ENCODE results near the gene DAW1.

DAW1 gene

GRCh38 chr2:227862227-227862740, 9.1 kb upstream of the DAW1 start:
- H3K27ac ChIP-seq (ENCODE audit: low read depth, low read length) = peak overlapping the region; percentile 82

GRCh38 chr2:227862741-227863588, 8.5 kb upstream of the DAW1 start:
- H3K27ac ChIP-seq (ENCODE audit: low read depth, low read length) = peak overlapping the region; percentile 82
- H3K4me3 ChIP-seq (ENCODE audit: low read depth, low read length) = no peak overlapping the region
- no peak overlapping the region for H3K9ac ChIP-seq (ENCODE audit: low read depth, low read length)

More at GRCh38 chr2:227862227-227862740, 9.1 kb upstream of the DAW1 start:
- H3K9me3 ChIP-seq (ENCODE audit: control insufficient read depth, insufficient read depth, low read length) = no peaks in the 10 kb centered on the region
- no peaks in the 10 kb centered on the region for H3K36me3 ChIP-seq (ENCODE audit: control insufficient read depth, insufficient read depth, low read length)
- H3K4me3 ChIP-seq (ENCODE audit: low read depth, low read length) = no peak overlapping the region
- H3K4me1 ChIP-seq (ENCODE audit: control insufficient read depth, insufficient read depth, low read length) = peaks cover 21% of the 10 kb centered on the region
- H3K27me3 ChIP-seq (ENCODE audit: control insufficient read depth, insufficient read depth, low read length) = no peaks in the 10 kb centered on the region
- H3K9ac ChIP-seq (ENCODE audit: low read depth, low read length) = no peak overlapping the region

DNA sequence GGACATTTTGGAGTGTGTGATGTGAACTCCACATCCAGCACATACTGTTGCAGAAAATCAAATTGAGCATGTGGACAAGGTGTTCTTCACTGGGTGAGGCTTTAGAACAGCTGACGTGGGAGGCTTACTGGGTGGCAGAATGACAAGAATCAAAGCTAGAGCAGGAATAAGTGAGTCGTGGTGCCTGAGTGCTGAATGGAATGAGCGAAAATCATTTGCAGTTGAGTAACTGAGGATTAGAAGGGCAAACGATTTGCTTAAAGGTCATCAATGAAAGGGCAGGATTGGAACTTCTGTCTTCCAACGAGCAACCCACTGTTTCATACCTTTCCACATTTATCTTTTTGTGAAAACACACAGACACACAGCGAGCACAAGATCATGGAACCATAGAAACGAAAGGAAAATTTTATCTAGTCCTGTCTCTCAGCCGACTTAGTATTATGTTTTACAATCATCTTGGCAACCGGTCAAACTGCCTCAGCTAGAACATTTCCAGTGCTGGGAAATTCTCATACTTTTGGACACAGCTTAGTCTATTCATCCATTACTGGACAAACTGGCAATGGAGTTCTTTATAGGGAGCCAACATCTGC, 7.2 kb upstream of the DAW1 start:
- Histone ChIP-seq H3K9me3 (ENCODE audit: control insufficient read depth, insufficient read depth, low read length) (no peaks in the 10 kb centered on the region), H3K4me1 (ENCODE audit: control insufficient read depth, insufficient read depth, low read length) (peaks cover 21% of the 10 kb centered on the region), H3K27ac (ENCODE audit: low read depth, low read length) (peak overlapping the region; percentile 82), H3K27me3 (ENCODE audit: control insufficient read depth, insufficient read depth, low read length) (no peaks in the 10 kb centered on the region), H3K9ac (ENCODE audit: low read depth, low read length) (no peak overlapping the region), H3K4me3 (ENCODE audit: low read depth, low read length) (no peak overlapping the region), H3K36me3 (ENCODE audit: control insufficient read depth, insufficient read depth, low read length) (no peaks in the 10 kb centered on the region)

More at GRCh38 chr2:227862741-227863588, 8.5 kb upstream of the DAW1 start:
- no peaks in the 10 kb centered on the region for H3K27me3 ChIP-seq (ENCODE audit: control insufficient read depth, insufficient read depth, low read length)
- H3K36me3 ChIP-seq (ENCODE audit: control insufficient read depth, insufficient read depth, low read length) = no peaks in the 10 kb centered on the region
- no peaks in the 10 kb centered on the region for H3K9me3 ChIP-seq (ENCODE audit: control insufficient read depth, insufficient read depth, low read length)
- peaks cover 21% of the 10 kb centered on the region for H3K4me1 ChIP-seq (ENCODE audit: control insufficient read depth, insufficient read depth, low read length)

- Histone ChIP-seq H3K4me1 (ENCODE audit: control insufficient read depth, insufficient read depth, low read length) (peaks cover 21% of the 10 kb centered on the region), H3K27ac (ENCODE audit: low read depth, low read length) (no peak overlapping the region), H3K36me3 (ENCODE audit: control insufficient read depth, insufficient read depth, low read length) (no peaks in the 10 kb centered on the region), H3K9ac (ENCODE audit: low read depth, low read length) (no peak overlapping the region), H3K4me3 (ENCODE audit: low read depth, low read length) (no peak overlapping the region), H3K27me3 (ENCODE audit: control insufficient read depth, insufficient read depth, low read length) (no peaks in the 10 kb centered on the region), H3K9me3 (ENCODE audit: control insufficient read depth, insufficient read depth, low read length) (no peaks in the 10 kb centered on the region)
These were observed 6.1 kb upstream of the DAW1 start for GRCh38 chr2:227865291-227865690.

DNA sequence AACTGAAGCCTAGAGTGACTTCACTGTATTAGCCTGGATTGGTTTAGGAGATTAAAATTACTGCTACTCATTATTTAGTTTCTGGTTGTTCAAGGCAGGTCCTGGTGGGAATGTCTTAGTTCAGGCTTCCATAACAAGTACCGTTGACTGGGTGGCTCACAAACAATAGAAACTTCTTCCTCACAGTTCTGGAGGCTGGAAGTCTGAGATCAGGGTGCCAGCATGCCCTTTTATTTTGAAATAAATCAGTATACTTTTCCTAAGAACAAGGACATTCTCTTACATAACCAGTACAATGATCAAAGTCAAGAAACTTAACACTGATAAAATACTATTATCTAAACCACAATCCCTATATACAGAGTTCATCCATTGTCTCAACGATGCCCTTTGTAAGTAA, 4.0 kb upstream of the DAW1 start:
- H3K27me3 ChIP-seq (ENCODE audit: control insufficient read depth, insufficient read depth, low read length) = peaks cover 6% of the 10 kb centered on the region; the same call in 1 of the 2 replicates
- no peaks in the 10 kb centered on the region for H3K9me3 ChIP-seq (ENCODE audit: control insufficient read depth, insufficient read depth, low read length)
- H3K27ac ChIP-seq (ENCODE audit: low read depth, low read length) = no peak overlapping the region
- H3K36me3 ChIP-seq (ENCODE audit: control insufficient read depth, insufficient read depth, low read length) = no peaks in the 10 kb centered on the region
- no peak overlapping the region for H3K9ac ChIP-seq (ENCODE audit: low read depth, low read length)
- H3K4me1 ChIP-seq (ENCODE audit: control insufficient read depth, insufficient read depth, low read length) = peaks cover 28% of the 10 kb centered on the region
- no peak overlapping the region for H3K4me3 ChIP-seq (ENCODE audit: low read depth, low read length)

- Histone ChIP-seq H3K4me3 (ENCODE audit: low read depth, low read length) (peak overlapping the region; percentile 71), H3K4me1 (ENCODE audit: control insufficient read depth, insufficient read depth, low read length) (peaks cover 8% of the 10 kb centered on the region), H3K9ac (ENCODE audit: low read depth, low read length) (peak overlapping the region; percentile 66)
These were observed 589 bp upstream of the DAW1 start for GRCh38 chr2:227870710-227871374.

DNA sequence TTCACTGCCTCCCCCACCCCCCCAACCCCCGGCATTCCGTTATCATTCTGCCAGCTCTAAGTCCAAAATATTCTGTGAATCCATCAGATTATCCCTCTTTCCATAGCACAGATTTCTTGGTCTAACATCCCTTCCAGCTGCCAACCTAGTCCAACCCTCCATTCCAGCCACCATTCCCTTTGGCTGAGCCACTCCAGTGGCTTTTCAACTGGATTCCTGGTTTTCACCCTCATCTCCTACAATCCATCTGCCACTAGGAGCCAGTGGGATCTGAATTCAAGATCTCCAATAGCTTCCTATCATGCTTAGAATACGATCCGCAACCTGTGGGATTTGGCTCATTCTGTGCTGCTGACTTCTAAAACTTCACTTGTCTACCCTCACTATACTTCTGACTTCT, 1.2 kb downstream of the DAW1 start:
- H3K4me1 ChIP-seq (ENCODE audit: control insufficient read depth, insufficient read depth, low read length) = peaks cover 8% of the 10 kb centered on the region
- H3K36me3 ChIP-seq (ENCODE audit: control insufficient read depth, insufficient read depth, low read length) = no peaks in the 10 kb centered on the region
- H3K9me3 ChIP-seq (ENCODE audit: control insufficient read depth, insufficient read depth, low read length) = no peaks in the 10 kb centered on the region
- no peak overlapping the region for H3K4me3 ChIP-seq (ENCODE audit: low read depth, low read length)
- no peak overlapping the region for H3K27ac ChIP-seq (ENCODE audit: low read depth, low read length)
- no peak overlapping the region for H3K9ac ChIP-seq (ENCODE audit: low read depth, low read length)
- H3K27me3 ChIP-seq (ENCODE audit: control insufficient read depth, insufficient read depth, low read length) = peaks cover 6% of the 10 kb centered on the region; the same call in 1 of the 2 replicates

More at GRCh38 chr2:227870710-227871374, 589 bp upstream of the DAW1 start:
- peaks cover 6% of the 10 kb centered on the region; the same call in 1 of the 2 replicates for H3K27me3 ChIP-seq (ENCODE audit: control insufficient read depth, insufficient read depth, low read length)
- peak overlapping the region; percentile 47 for H3K27ac ChIP-seq (ENCODE audit: low read depth, low read length)
- H3K9me3 ChIP-seq (ENCODE audit: control insufficient read depth, insufficient read depth, low read length) = no peaks in the 10 kb centered on the region
- no peaks in the 10 kb centered on the region for H3K36me3 ChIP-seq (ENCODE audit: control insufficient read depth, insufficient read depth, low read length)

- no peak overlapping the region for H3K27ac ChIP-seq (ENCODE audit: low read depth, low read length)
- no peak overlapping the region for H3K4me3 ChIP-seq (ENCODE audit: low read depth, low read length)
- no peak overlapping the region for H3K9ac ChIP-seq (ENCODE audit: low read depth, low read length)
- no peaks in the 10 kb centered on the region for H3K9me3 ChIP-seq (ENCODE audit: control insufficient read depth, insufficient read depth, low read length)
- 0 out of 2 replicates have a peak, but pooled peaks cover 3% of the 10 kb centered on the region for H3K27me3 ChIP-seq (ENCODE audit: control insufficient read depth, insufficient read depth, low read length)
- H3K4me1 ChIP-seq (ENCODE audit: control insufficient read depth, insufficient read depth, low read length) = no peaks in the 10 kb centered on the region
- H3K36me3 ChIP-seq (ENCODE audit: control insufficient read depth, insufficient read depth, low read length) = no peaks in the 10 kb centered on the region
These were observed 4.9 kb downstream of the DAW1 start for GRCh38 chr2:227876300-227876801.

GRCh38 chr2:227877421-227878310, 6.2 kb downstream of the DAW1 start:
- H3K27me3 ChIP-seq (ENCODE audit: control insufficient read depth, insufficient read depth, low read length) = no peaks in the 10 kb centered on the region
- no peak overlapping the region for H3K27ac ChIP-seq (ENCODE audit: low read depth, low read length)
- H3K4me3 ChIP-seq (ENCODE audit: low read depth, low read length) = no peak overlapping the region
- H3K4me1 ChIP-seq (ENCODE audit: control insufficient read depth, insufficient read depth, low read length) = no peaks in the 10 kb centered on the region
- H3K9me3 ChIP-seq (ENCODE audit: control insufficient read depth, insufficient read depth, low read length) = no peaks in the 10 kb centered on the region
- no peak overlapping the region for H3K9ac ChIP-seq (ENCODE audit: low read depth, low read length)
- H3K36me3 ChIP-seq (ENCODE audit: control insufficient read depth, insufficient read depth, low read length) = no peaks in the 10 kb centered on the region

- H3K4me1 ChIP-seq (ENCODE audit: control insufficient read depth, insufficient read depth, low read length) = no peaks in the 10 kb centered on the region
- no peak overlapping the region for H3K27ac ChIP-seq (ENCODE audit: low read depth, low read length)
- H3K27me3 ChIP-seq (ENCODE audit: control insufficient read depth, insufficient read depth, low read length) = no peaks in the 10 kb centered on the region
- no peaks in the 10 kb centered on the region for H3K36me3 ChIP-seq (ENCODE audit: control insufficient read depth, insufficient read depth, low read length)
- no peak overlapping the region for H3K9ac ChIP-seq (ENCODE audit: low read depth, low read length)
- no peak overlapping the region for H3K4me3 ChIP-seq (ENCODE audit: low read depth, low read length)
- no peaks in the 10 kb centered on the region for H3K9me3 ChIP-seq (ENCODE audit: control insufficient read depth, insufficient read depth, low read length)
These were observed 9.0 kb downstream of the DAW1 start for GRCh38 chr2:227880460-227880859.
